Astrocyte (in vitro differentiated cells and primary cell): ENCODE data around the gene SNED1.
"Not testable (repeated sequence)": the region's sequence is repeated elsewhere in the genome, so short reads cannot be mapped to it uniquely, and the experiment has no call there.

ENCODE experiments used
- CTCF ChIP-seq: IDR thresholded peaks from 2 replicates; pipeline ENCODE4 v1.5.1; 2011; ENCODE audit warnings: low read depth, mild to moderate bottlenecking, inconsistent platforms, low read length, moderate library complexity; ENCODE audit not compliant: insufficient read depth
- EZH2 ChIP-seq: IDR thresholded peaks from 2 replicates; pipeline ENCODE4 v1.6.1; 2012; ENCODE audit warnings: mild to moderate bottlenecking, low read length, inconsistent platforms; ENCODE audit not compliant: insufficient read depth

- TF ChIP-seq CTCF, EZH2: not testable (repeated sequence)
These were observed 106.2 kb downstream of the SNED1 start for GRCh38 chr2:241104611-241105010.
